Measurements from ENCODE around the gene SLC6A18.

SLC6A18 gene

GRCh38 chr5:1253456-1254105, 28.4 kb downstream of the SLC6A18 start:
- no peak overlapping the region for H3K27ac ChIP-seq
- no peak for TF ChIP-seq ZFX (IDR thresholded peaks at IDR 0.05)
- TF ChIP-seq CTCF (conservative IDR thresholded peaks at IDR 0.05): no peak

DNA sequence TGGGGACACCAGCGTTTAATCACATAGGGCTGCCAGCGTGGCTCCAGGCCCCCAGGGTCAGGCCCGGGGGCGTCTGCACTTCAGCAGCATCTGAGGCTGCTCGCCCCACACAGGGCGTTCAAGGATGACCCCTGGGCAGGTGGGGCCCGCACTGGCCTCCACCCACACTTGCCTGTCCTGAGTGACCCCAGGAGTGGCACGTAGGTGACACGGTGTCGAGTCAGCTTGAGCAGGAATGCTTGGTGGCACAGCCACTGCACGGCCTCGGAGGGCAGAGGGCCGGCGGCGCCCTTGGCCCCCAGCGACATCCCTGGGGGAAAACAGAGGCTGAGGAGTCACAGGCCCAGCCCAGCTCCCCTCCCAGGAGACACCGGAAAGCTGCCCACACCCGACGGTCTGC, 29.0 kb downstream of the SLC6A18 start:
- TF ChIP-seq ZFX (IDR thresholded peaks at IDR 0.05): no peak
- TF ChIP-seq CTCF (conservative IDR thresholded peaks at IDR 0.05): no peak
- H3K27ac ChIP-seq: no peak overlapping the region

- H3K27ac ChIP-seq: no peak overlapping the region
- TF ChIP-seq ZFX (IDR thresholded peaks at IDR 0.05) (no peak), CTCF (conservative IDR thresholded peaks at IDR 0.05) (no peak)
Measured at GRCh38 chr5:1255081-1255561, 29.9 kb downstream of the SLC6A18 start.

DNA sequence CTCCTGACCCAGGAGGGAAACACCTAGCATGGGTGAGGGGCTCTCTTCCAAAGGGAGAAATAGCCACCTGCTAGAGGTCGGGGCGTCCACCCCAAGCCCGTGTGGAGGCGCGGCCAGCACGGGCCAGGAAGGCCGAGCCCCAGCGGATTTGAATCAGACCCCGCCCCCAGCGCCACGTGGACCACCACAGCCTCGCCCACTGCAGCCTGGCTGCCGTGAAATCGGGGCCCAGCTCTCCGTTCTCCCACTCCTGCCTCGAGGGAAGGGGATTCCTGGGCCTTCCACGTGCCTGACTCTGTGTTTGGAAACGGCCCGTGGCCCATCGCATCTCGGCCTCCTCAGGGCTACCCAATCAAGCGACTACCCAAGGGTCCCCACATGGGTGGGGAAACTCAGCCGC, 31.6 kb downstream of the SLC6A18 start:
- H3K27ac ChIP-seq: no peak overlapping the region
- TF ChIP-seq ZFX (IDR thresholded peaks at IDR 0.05) (no peak), CTCF (conservative IDR thresholded peaks at IDR 0.05) (no peak)

DNA sequence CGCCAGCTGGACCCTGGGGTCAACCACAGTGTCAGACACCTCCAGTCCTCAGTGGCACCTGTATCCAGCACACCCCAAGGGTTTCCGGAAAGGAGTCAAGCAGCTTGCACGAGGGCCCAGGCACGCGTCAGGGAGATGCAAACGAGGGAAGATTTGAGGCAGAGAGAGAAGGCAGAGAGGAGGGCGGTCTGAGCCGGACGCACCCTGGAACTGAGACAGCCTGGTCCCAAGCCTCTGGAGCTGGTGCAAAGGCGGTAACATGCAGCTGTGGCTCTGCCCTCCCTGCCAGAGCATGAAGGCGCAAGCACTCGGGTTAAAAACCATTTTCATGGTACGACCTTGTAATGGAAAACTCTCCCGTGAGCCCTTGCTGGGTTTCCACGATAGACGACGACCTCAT, 32.2 kb downstream of the SLC6A18 start:
- no peak for TF ChIP-seq CTCF (conservative IDR thresholded peaks at IDR 0.05)
- no peak for TF ChIP-seq ZFX (IDR thresholded peaks at IDR 0.05)
- H3K27ac ChIP-seq: no peak overlapping the region

GRCh38 chr5:1257841-1258240, 32.7 kb downstream of the SLC6A18 start:
- H3K27ac ChIP-seq: no peak overlapping the region
- TF ChIP-seq ZFX (IDR thresholded peaks at IDR 0.05) (no peak), CTCF (conservative IDR thresholded peaks at IDR 0.05) (no peak)

GRCh38 chr5:1259806-1260480, 34.8 kb downstream of the SLC6A18 start:
- TF ChIP-seq CTCF (conservative IDR thresholded peaks at IDR 0.05) (no peak), ZFX (IDR thresholded peaks at IDR 0.05) (no peak)
- no peak overlapping the region for H3K27ac ChIP-seq
